Measurements from ENCODE around the gene RBMS1. TPM values are rescaled to one million over a fixed set of nuclear protein-coding genes. Genes with fewer than 3 reads are reported as not detected.

The RBMS1 gene
- total and polyA plus RNA-seq, 4 donors, result 49.5 to 215 (median 76.3) TPM

DNA sequence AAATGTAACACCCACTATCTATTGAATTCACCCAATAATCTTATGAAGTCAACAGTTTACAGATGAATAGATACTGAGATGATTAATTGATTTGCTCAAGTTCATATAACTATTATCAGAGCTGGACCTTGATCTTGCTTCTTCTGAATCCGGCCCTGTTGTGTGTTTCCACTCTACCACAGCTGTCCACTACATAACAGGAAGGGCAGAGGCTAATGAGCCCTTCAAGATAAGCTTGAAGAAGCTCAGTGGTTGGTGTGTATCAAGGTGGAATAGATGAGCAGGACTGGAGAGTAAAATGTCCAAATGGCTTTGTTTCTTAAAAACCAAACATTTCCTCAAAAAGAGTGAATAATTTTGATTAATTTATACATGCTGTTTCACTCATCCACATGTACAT is 237.1 kb downstream of the RBMS1 start:
- Histone ChIP-seq H3K9ac (ENCODE audit: insufficient read depth in 1 of 2, low read length in 2 of 2) (no peak overlapping the region), H3K4me3 (no peak overlapping the region), H3K27ac (ENCODE audit: low read depth in 1 of 2, low read length in 1 of 2) (no peak overlapping the region), H3K9me3 (ENCODE audit: control insufficient read depth in 4 of 4, insufficient read depth in 3 of 4, low read length in 3 of 4) (no peaks in the 10 kb centered on the region), H3K36me3 (ENCODE audit: control insufficient read depth in 4 of 4, insufficient read depth in 4 of 4, low read length in 4 of 4) (no peaks in the 10 kb centered on the region), H3K4me1 (ENCODE audit: control insufficient read depth in 5 of 5, insufficient read depth in 5 of 5, low read length in 5 of 5) (peaks cover 0 to 4% (median 0%) of the 10 kb centered on the region in 5 donors), H3K27me3 (ENCODE audit: control insufficient read depth in 3 of 3, insufficient read depth in 3 of 3, low read length in 2 of 3) (no peaks in the 10 kb centered on the region)
- DNase-seq, result no peak
- TF ChIP-seq, protein P1, sequence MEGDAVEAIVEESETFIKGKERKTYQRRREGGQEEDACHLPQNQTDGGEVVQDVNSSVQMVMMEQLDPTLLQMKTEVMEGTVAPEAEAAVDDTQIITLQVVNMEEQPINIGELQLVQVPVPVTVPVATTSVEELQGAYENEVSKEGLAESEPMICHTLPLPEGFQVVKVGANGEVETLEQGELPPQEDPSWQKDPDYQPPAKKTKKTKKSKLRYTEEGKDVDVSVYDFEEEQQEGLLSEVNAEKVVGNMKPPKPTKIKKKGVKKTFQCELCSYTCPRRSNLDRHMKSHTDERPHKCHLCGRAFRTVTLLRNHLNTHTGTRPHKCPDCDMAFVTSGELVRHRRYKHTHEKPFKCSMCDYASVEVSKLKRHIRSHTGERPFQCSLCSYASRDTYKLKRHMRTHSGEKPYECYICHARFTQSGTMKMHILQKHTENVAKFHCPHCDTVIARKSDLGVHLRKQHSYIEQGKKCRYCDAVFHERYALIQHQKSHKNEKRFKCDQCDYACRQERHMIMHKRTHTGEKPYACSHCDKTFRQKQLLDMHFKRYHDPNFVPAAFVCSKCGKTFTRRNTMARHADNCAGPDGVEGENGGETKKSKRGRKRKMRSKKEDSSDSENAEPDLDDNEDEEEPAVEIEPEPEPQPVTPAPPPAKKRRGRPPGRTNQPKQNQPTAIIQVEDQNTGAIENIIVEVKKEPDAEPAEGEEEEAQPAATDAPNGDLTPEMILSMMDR (IDR thresholded peaks at IDR 0.05; ENCODE audit: control extremely low read depth, extremely low read depth), result no peak
- 67 to 81% methylated on average over 1 of the region's 1 CpG for WGBS, 2 donors
- ATAC-seq (ENCODE audit: insufficient read depth, low FRiP score), result no peak

DNA sequence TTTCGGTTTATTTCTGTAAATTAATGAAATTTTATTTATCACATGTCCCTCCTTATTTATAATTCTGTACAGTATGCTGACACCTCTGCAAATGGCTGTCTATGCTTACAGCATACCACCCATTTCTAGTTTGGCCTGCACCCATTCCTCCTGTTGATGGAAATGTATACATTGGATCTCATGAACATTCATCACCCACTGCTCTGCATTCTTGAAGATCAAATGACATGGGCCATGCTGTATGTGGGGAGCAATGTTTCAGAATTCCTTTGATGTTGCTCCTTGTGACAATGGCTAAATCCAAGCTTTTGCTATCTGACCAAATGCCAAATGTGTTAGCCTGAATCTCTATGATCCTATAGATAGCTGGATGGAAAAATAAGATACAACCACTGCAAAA is 238.2 kb downstream of the RBMS1 start:
- Histone ChIP-seq H3K36me3 (ENCODE audit: control insufficient read depth in 4 of 4, insufficient read depth in 4 of 4, low read length in 4 of 4) (no peaks in the 10 kb centered on the region), H3K27ac (ENCODE audit: low read depth in 1 of 2, low read length in 1 of 2) (no peak overlapping the region), H3K9me3 (ENCODE audit: control insufficient read depth in 4 of 4, insufficient read depth in 3 of 4, low read length in 3 of 4) (no peaks in the 10 kb centered on the region), H3K4me3 (no peak overlapping the region), H3K4me1 (ENCODE audit: control insufficient read depth in 5 of 5, insufficient read depth in 5 of 5, low read length in 5 of 5) (peaks cover 0 to 5% (median 0%) of the 10 kb centered on the region in 5 donors), H3K27me3 (ENCODE audit: control insufficient read depth in 3 of 3, insufficient read depth in 3 of 3, low read length in 2 of 3) (no peaks in the 10 kb centered on the region), H3K9ac (ENCODE audit: insufficient read depth in 1 of 2, low read length in 2 of 2) (no peak overlapping the region)
- no peak for ATAC-seq (ENCODE audit: insufficient read depth, low FRiP score)
- TF ChIP-seq, protein P1 (IDR thresholded peaks at IDR 0.05; ENCODE audit: control extremely low read depth, extremely low read depth), result no peak
- DNase-seq, result no peak
- 98 to 100% methylated on average over 1 of the region's 1 CpG for WGBS, 2 donors

DNA sequence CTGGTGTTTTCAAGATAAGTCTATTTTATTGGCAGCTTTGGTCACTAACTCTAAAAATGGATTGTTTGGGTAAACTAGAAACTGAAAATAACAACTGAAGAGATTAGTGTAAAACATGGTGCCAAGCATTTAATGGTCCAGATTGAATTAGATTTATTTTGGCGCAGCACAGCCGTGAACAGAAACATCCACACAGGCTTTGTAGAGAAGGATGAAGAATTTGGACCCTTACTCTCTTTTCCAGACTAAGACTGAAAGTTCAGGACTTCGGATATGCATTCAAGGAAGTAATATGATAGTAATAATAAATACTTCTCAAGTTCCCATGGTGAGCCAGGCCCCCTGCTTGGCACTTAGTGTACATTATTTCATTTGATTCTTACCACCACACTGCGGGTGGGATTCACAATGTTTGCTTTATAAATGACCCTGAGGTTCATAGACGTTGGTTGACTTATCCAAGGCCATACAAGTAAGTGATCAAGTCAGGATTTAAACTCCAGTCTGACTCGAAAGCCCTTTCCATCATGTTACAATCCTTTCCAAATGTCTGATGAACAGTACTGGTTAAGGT is 239.3 kb downstream of the RBMS1 start:
- no peaks in the 10 kb centered on the region for H3K36me3 ChIP-seq (ENCODE audit: control insufficient read depth in 4 of 4, insufficient read depth in 4 of 4, low read length in 4 of 4)
- WGBS, 2 donors, result 91 to 92% methylated on average over 6 of the region's 6 CpGs
- TF ChIP-seq, protein P1 (IDR thresholded peaks at IDR 0.05; ENCODE audit: control extremely low read depth, extremely low read depth), result no peak
- no peak for ATAC-seq (ENCODE audit: insufficient read depth, low FRiP score)
- peaks cover 0 to 5% (median 0%) of the 10 kb centered on the region in 5 donors for H3K4me1 ChIP-seq (ENCODE audit: control insufficient read depth in 5 of 5, insufficient read depth in 5 of 5, low read length in 5 of 5)
- H3K27ac ChIP-seq (ENCODE audit: low read depth in 1 of 2, low read length in 1 of 2), result no peak overlapping the region
- no peak overlapping the region for H3K9ac ChIP-seq (ENCODE audit: insufficient read depth in 1 of 2, low read length in 2 of 2)
- H3K4me3 ChIP-seq, result no peak overlapping the region
- H3K27me3 ChIP-seq (ENCODE audit: control insufficient read depth in 3 of 3, insufficient read depth in 3 of 3, low read length in 2 of 3), result no peaks in the 10 kb centered on the region
- no peak for DNase-seq
- H3K9me3 ChIP-seq (ENCODE audit: control insufficient read depth in 4 of 4, insufficient read depth in 3 of 4, low read length in 3 of 4), result no peaks in the 10 kb centered on the region

Measured in lung (tissue), 12 donors.